Raji (cell line): ENCODE data around the gene AGXT.

Source experiments
- POLR2A ChIP-seq: IDR thresholded peaks from 2 replicates; pipeline ENCODE4 v1.6.1; 2011; ENCODE audit warnings: low read depth, low read length, control low read depth; ENCODE audit not compliant: insufficient read depth

The AGXT gene

DNA sequence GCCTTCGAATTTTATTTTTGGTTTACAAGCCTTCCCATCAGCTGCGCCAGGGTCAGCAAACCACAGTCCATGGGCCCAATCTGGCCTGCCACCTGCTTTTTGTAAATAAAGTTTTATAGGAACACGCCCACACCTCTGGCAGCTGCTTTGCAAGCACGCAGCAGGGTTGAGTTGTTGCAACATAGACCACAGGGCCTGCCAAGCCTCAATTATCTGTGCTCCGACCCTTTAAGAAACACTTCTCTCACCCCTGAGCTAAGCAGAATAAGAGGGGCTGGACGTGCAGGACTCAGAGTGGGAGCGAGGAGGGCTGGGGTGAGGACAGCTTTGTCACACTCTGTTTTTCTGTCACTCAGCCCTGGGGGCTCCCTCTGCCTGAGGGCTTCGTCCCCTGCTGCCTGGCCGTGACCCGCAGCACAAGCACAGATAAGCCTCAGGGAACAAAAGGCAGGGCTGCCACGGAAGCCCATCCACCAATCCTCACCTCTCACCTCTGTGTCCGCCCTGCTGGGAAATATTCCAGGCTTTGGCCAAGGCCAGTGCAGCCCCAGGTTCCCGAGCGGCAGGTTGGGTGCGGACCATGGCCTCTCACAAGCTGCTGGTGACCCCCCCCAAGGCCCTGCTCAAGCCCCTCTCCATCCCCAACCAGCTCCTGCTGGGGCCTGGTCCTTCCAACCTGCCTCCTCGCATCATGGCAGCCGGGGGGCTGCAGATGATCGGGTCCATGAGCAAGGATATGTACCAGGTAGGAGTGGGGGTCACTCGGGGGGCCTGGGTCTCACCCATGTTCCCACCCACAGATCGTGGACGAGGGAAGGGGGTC lies at the start of gene AGXT:
AGXT (plus strand) TSS at position 539 of the 823 bp plus-strand sequence; CDS start at position 581, 42 bp downstream.
- TF ChIP-seq POLR2A, result no peak

DNA sequence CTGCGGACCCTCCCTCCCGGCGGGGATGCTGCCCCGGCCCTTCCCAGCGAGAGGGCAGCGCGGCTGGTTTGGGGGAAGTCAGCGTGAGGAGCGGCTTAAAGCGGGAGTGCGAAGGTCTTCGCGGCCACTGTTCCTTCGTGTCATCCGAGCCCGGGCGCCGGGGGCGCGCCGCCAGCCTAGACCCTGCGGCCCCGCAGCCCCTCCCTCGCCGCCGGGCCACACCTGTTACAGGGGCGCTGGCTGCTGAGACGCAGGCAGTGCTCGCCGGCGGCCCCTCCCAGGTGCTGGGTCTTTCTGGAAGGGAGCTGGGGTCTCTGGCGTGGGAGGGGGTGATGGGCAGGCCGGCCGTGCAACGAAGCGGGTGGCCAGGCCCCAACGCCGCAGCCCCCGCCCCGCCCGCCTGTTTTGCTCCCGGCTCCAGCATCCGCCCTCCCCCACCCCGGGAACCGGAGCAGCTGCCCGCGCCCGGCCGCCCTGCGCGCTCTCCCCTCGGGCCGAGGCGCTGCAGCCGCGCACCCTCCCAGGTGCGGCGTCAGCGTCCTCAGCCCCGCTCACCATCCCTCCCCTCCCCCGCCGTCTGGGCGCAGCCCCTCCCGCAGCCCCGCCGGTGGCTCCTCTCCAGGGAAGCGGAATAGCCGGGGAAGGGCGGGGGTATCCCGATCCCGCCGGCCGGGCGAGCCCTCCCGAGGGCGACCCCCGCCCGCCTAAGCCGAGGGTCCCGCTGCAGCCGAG lies 49.3 kb upstream of the AGXT start:
- no peak for TF ChIP-seq POLR2A

DNA sequence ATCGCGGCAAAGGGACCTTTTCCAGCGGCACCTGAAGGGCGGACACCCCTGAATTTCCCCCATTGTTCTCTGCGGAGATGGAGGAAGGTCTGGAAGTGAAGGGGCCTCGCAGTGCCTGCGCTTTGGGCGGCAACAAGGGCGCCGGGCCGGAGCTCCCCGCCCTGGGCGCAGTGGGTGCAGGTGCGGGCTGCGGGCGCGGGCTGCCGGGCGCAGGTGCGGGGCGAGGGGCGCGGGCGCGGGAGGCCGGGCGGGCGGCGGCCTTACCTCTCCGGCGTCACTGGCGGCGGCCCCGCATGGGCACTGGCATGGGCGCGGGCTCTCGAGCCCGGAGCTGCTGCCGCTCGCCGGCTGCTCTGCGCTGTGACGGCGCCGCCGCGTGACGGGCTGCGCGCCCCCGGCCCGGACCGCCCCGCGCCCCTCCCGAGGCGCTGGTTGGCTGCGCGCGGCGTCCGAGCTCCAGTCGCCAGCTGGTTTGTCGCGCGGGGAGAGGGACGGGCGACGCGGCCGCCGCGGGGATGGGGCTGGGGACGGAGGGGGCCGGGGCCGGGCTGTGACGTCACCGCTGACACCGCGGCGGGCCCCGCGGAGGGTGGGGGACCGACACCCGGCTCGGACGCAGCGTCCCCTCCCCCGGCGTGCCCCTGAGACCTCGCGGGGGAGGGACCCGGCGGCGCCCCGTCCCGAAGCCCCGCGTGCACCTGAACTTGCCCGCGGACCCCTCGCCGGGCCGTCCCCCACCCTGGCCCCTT lies 48.6 kb upstream of the AGXT start, which contains the start of gene KIF1A:
KIF1A (minus strand) TSS at position 362 of the 749 bp plus-strand sequence. CDS start 22,467 bp downstream, outside the sequence.
- TF ChIP-seq POLR2A, result no peak

DNA sequence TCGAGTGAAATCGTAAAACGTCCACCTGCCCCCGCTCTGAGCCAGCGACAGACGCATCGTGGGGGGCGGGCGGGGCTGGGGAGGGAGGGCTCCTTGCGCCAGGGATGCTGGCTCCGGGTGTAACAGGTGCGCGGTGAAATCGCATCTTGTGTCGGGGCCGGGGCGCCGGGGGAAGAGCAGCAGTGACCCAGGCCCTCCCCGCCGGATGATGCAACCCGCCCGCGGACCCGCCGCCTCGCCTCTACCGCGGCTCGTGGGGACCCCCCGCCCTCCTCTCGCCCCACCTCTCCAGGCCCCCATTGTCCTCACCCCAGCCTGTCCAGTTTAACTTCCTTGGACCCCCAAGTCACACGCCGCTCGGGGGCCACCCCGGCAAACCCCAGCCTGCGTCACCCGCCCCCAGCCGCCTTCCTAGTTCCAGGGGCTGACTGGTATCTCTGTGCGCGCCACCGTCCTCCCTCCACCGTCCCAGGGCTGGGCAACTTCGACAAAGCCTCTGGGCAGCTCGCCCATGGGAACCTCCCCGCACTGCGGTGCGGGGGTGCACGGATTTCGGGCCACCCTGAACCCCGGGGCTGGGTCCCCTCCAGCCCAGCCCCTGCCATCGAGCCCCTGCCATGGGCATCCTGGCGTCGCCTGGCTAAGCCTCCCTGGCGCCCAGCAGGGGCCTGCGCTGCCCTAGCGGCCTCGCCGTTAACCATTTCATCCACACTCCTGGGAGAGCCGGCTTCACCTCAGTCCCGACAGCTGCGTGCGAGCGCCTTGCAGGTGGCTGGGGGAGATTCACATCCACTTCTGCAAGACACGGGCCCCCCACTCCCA lies 47.8 kb upstream of the AGXT start:
- TF ChIP-seq POLR2A, result no peak

DNA sequence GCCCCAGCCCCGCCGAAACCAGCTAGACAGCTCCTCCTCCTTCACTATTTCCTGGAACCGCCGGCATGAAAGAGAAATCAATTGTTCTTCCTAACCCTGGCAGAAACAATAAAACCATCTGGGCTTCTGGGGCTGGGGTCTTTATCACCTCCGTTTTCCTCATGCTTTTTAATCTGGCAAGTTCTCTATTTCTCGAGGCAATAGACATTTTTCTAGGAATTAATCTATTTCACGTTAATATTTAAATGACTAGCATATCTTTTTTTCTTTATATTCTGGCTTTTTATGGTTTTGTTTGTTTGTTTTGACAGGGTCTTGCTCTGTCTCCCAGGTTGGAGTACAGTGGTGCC lies 47.2 kb upstream of the AGXT start:
- no peak for TF ChIP-seq POLR2A

DNA sequence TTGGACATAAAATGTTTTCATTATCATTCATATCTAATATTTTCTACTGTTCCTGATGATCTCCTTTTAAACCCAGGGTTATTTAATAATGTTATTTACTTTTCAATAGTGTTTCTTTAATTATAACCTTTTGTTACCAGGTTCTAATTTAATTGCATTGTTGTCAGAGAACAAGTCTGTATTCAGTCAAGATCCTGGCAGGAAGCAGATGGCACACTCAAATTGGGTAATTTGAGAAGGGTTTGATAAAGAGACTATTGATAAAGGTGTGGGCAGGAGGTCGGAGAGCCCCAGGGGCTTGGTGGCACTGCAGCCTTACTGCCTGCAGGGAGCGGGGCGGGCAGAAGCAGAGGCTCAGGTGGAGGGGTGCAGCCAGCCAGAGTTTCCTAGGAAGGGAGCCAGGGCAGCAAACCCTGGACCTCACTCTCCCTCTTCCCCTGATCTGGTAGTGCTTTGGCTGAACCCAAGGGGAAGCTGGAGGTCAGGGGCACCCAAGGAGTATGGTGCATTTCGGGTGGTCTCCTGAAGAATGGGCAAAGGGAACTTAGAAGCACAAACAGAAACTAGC lies 46.3 kb upstream of the AGXT start:
- TF ChIP-seq POLR2A, result no peak

DNA sequence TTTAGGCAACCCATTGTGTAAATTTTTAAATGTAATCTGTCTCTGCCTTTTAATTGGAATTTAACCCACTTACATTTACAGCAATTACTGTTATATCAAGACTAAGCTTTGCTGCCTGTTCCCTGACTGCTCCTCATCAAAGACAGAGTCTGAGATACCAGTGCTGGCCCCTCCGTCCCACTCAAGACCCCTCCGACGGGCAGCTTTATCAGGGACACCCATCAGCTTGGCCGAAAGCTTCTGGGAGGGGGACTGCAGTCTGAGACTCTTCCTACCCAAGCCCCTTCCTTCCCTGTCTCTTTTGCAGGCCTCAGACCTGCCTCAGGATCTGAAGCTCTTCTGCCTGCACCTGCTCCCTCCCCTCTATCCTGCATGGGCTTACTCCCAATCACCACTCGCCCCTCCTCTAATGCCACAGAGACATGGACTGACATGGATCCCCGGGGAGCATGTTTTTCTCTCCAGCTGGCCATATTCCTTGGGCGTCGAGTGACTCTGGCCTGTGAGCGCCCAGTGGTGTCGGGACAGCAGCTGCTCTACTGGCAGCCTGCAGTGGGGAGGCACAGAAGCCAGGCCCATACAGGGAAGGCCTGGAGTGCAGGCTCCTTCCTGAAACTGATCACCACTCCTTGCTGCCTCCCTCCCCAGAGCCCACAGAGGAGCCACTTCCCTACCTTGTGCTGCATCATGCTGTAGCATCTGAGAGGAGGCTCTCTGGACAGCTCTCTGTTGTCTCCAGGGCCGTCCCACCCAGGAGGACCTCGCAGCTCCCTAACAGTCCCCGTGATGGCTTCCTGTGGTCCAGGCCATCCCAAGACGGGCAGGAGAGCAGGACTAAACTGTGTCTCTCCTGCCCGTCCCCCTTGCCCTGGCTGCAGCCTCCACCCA lies 44.9 kb upstream of the AGXT start:
- TF ChIP-seq POLR2A, result no peak

DNA sequence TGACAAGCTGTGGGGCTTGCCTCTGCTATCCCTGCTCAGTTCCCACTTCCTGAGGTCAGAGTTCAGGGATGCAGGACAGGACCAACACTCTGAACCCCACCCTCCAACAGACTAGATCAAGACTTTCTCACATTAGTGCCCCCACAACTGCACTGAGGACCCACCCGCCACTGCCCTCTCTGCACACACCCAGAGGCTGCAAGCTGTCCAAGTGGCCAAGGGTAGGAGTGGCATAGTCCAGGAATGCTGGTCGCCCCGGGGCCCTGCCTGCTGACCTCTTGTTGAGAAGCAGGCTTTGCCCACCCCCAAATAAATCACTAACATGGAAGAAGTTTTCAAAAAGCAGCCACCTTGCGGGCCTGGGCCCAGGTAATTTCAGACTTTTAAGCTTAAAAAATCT lies 43.1 kb upstream of the AGXT start:
- no peak for TF ChIP-seq POLR2A

DNA sequence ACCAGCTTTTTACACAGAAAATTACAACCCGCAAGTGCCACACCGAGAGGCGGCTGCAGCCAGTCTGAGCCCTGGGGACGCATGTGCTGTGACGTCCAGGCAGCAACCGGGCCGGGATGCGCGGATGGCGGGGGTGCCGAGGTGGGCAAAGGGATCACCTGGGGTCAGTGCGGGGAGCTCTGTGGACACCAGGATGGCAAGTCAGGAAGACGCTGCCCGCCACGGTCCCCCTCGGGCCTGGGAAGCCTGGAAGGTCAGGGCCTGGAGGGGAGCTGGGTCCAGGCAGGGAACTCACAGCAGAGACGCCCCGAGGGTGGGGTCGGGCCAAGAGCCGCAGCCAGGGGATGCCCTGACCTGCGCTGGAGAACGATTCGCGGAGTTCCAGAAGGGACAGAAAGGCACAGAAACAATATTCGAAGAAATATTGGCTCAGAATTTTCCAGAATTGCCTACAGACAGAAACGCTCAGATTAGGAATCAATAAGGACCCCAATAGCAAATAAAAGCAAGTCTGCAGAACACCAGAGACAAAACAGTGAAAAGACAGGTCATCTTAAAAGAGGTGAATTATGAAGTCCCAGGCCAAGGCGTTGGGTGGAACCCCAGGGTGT lies 36.9 kb upstream of the AGXT start:
- no peak for TF ChIP-seq POLR2A

DNA sequence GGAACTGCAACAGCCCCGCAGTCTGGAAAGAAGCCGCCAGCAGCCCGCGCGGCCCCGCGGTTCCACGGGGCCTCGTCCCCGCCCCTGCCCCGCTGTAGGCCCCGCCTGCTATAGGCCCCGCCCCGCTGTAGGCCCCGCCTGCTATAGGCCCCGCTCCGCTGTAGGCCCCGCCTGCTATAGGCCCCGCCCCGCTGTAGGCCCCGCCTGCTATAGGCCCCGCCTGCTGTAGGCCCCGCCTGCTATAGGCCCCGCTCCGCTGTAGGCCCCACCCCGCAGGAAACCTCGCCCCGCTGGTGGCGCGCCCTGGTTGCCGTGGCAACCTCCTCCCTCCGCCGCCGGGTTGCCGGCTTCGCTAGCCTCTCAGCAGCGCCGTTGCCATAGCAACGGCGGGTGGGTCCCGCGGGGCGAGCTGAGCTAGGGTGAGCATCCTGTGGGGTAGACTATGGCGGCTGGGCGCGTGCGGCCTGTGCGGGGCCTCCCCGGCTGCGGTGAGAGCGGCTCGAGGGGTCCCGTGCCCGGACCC lies 36.4 kb upstream of the AGXT start:
- no peak for TF ChIP-seq POLR2A

DNA sequence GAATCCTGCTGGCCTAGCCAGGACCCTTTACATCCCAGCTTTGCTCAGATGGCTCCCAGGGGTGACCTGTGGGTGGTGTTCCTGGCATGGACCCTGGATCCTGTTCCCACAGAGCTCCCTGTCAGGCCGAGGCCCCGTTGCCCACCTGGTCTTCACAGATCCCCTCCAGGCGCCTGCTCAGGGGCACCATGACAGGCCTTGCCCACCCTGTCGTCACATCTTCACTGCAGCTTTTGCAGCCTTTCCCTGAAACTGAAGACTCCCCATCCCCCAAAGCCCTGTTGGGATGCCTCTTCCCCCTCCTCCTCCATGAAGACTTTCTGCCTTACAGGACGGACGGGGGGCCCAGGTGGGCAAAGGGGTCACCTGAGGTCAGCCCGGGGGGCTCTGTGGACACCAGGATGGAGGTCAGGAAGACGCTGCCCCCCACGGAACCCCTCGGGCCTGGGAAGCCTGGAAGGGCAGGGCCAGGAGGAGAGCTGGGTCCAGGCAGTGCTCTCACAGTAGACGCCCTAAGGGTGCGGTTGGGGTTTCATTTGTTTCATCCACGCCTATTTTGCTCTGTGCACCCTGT lies 35.6 kb upstream of the AGXT start:
- no peak for TF ChIP-seq POLR2A

DNA sequence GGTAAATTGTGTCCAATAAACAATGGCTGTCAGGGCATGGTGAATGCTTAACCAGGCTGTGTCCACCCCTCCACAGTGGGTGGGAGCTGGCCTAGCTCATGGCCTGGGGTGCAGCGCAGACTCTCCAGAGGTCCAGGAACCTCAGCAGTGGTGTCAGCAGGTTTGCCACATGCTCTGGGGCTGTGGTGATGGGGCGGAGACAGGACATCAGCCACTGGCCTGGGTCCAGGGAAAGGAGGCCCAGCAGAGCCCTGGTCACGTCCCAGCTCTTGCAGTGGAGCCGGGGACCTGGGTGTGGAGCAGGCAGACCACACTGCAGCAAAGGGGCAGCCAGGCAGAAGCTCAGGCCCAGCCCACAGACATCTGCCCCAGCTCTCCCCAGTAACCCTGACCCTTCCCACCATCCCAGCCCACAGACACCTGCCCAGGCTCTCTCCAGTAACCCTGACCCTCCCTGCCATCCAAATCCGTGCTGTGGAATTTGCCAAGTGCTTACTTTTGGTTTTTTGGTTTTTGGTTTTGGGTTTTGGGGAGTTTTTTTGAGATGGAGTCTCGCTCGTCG lies 34.8 kb upstream of the AGXT start:
- no peak for TF ChIP-seq POLR2A
